AG09309 (cell line): Measurements from ENCODE around the gene PFDN2.

Source experiments
- DNase-seq: peaks from one replicate; pipeline ENCODE4 v3.0.0-alpha.2; 2010; ENCODE audit warnings: low read depth
- H3K4me3 ChIP-seq: 2 replicates; pipeline ENCODE4 v1.5.1; 2011; ENCODE audit warnings: mild to moderate bottlenecking, low read depth, low read length, moderate library complexity; ENCODE audit not compliant: control insufficient read depth
- CTCF ChIP-seq: IDR thresholded peaks from 2 replicates; pipeline ENCODE4 v1.5.1; 2011; ENCODE audit warnings: mild to moderate bottlenecking, low read depth, low read length, inconsistent platforms; ENCODE audit not compliant: insufficient read depth, control insufficient read depth; ENCODE audit errors: missing control alignments

The PFDN2 gene

GRCh38 chr1:161130266-161130665 is 12.4 kb upstream of the PFDN2 start:
- DNase-seq: no peak
- TF ChIP-seq CTCF: no peak
- H3K4me3 ChIP-seq: no peak overlapping the region

- no peak for DNase-seq
- no peak overlapping the region for H3K4me3 ChIP-seq
- TF ChIP-seq CTCF: no peak
These were observed 11.0 kb upstream of the PFDN2 start for GRCh38 chr1:161128591-161129420.

- no peak overlapping the region for H3K4me3 ChIP-seq
- TF ChIP-seq CTCF: no peak
- DNase-seq: no peak
These were observed 9.8 kb upstream of the PFDN2 start for GRCh38 chr1:161127649-161128048.

GRCh38 chr1:161122967-161123366 is 5.1 kb upstream of the PFDN2 start:
- no peak overlapping the region for H3K4me3 ChIP-seq
- TF ChIP-seq CTCF: no peak
- DNase-seq: no peak

- no peak for TF ChIP-seq CTCF
- no peak for DNase-seq
- no peak overlapping the region for H3K4me3 ChIP-seq
These were observed 4.0 kb upstream of the PFDN2 start for GRCh38 chr1:161121834-161122233.

- TF ChIP-seq CTCF: no peak
- no peak for DNase-seq
These were observed 3.3 kb upstream of the PFDN2 start for GRCh38 chr1:161121042-161121650.

More at GRCh38 chr1:161121042-161121650, 3.3 kb upstream of the PFDN2 start:
- no peak overlapping the region for H3K4me3 ChIP-seq
